ENCODE measurements around the gene PRCD. TPM values are rescaled to one million over a fixed set of nuclear protein-coding genes. Genes with fewer than 3 reads are reported as not detected.
"Not testable (repeated sequence)": the region's sequence is repeated elsewhere in the genome, so short reads cannot be mapped to it uniquely, and the experiment has no call there.

The PRCD gene
- total and polyA plus RNA-seq, 3 donors from 2014 or later: 3.2 to 4.6 (median 3.8) TPM

GRCh38 chr17:76554131-76554530, 14.3 kb downstream of the PRCD start:
- Histone ChIP-seq H3K36me3 (ENCODE audit: low read depth, missing control alignments) (no peaks in the 10 kb centered on the region), H3K27ac (peak overlapping the region in 1 of 2 donors; percentile 33), H3K9me3 (no peaks in the 10 kb centered on the region), H3K4me3 (no peak overlapping the region), H3K27me3 (no peaks in the 10 kb centered on the region), H3K4me1 (peaks cover 20% of the 10 kb centered on the region)
- TF ChIP-seq CTCF (IDR thresholded peaks at IDR 0.05) (no peak), POLR2A (IDR thresholded peaks at IDR 0.05) (no peak)
- peak; percentile 79 for DNase-seq
- 53 to 63% methylated on average over 6 of the region's 6 CpGs for WGBS, 2 donors
- intact Hi-C loops (cut with DNase I; ENCODE audit: low total_unique reads): no loop called here

- intact Hi-C loops (cut with DNase I; ENCODE audit: low total_unique reads): no loop called here
- H3K36me3 ChIP-seq (ENCODE audit: low read depth, missing control alignments): no peaks in the 10 kb centered on the region
- no peaks in the 10 kb centered on the region for H3K9me3 ChIP-seq
- peak overlapping the region; percentile 65 to 84 for H3K4me3 ChIP-seq
- 33 to 37% methylated on average over 30 of the region's 30 CpGs for WGBS, 2 donors
- peaks cover 32% of the 10 kb centered on the region for H3K4me1 ChIP-seq
- TF ChIP-seq POLR2A (IDR thresholded peaks at IDR 0.05) (no peak), CTCF (IDR thresholded peaks at IDR 0.05) (no peak)
- DNase-seq: no peak
- peak overlapping the region; percentile 90 to 94 for H3K27ac ChIP-seq
- no peaks in the 10 kb centered on the region for H3K27me3 ChIP-seq
Measured at GRCh38 chr17:76556765-76557367, 17.0 kb downstream of the PRCD start.

GRCh38 chr17:76557368-76558197, 17.7 kb downstream of the PRCD start:
- WGBS, 2 donors: 1% methylated on average over 52 to 55 of the region's 55 CpGs
- H3K27ac ChIP-seq: peak overlapping the region; percentile 90 to 94

GRCh38 chr17:76558198-76559095, 18.6 kb downstream of the PRCD start:
- no peak for DNase-seq
- no peaks in the 10 kb centered on the region for H3K9me3 ChIP-seq
- H3K36me3 ChIP-seq (ENCODE audit: low read depth, missing control alignments): no peaks in the 10 kb centered on the region
- peaks cover 38% of the 10 kb centered on the region for H3K4me1 ChIP-seq
- peak overlapping the region; percentile 65 to 84 for H3K4me3 ChIP-seq
- TF ChIP-seq CTCF (IDR thresholded peaks at IDR 0.05) (peak in 2 of 3 experiments; percentile 38 to 45), POLR2A (IDR thresholded peaks at IDR 0.05) (no peak)
- no peaks in the 10 kb centered on the region for H3K27me3 ChIP-seq
- H3K27ac ChIP-seq: peak overlapping the region; percentile 90 to 94
- intact Hi-C loops (cut with DNase I; ENCODE audit: low total_unique reads): no loop called here
- WGBS, 2 donors: 0 to 1% methylated on average over 14 of the region's 14 CpGs

More at GRCh38 chr17:76557368-76558197, 17.7 kb downstream of the PRCD start:
- peak; percentile 97 for DNase-seq
- TF ChIP-seq POLR2A (IDR thresholded peaks at IDR 0.05) (peak; percentile 13), CTCF (IDR thresholded peaks at IDR 0.05) (peak; percentile 33 to 65 (median 63))
- intact Hi-C loops (cut with DNase I; ENCODE audit: low total_unique reads): no loop called here
- Histone ChIP-seq H3K4me1 (peaks cover 36% of the 10 kb centered on the region), H3K36me3 (ENCODE audit: low read depth, missing control alignments) (no peaks in the 10 kb centered on the region), H3K9me3 (no peaks in the 10 kb centered on the region), H3K4me3 (peak overlapping the region; percentile 65 to 84), H3K27me3 (no peaks in the 10 kb centered on the region)

- H3K4me3 ChIP-seq; H3K9me3 ChIP-seq; H3K27ac ChIP-seq; intact Hi-C loops (cut with DNase I; ENCODE audit: low total_unique reads); DNase-seq; H3K27me3 ChIP-seq; H3K36me3 ChIP-seq (ENCODE audit: low read depth, missing control alignments): not testable (repeated sequence)
- 82% methylated on average over 7 of the region's 7 CpGs for WGBS, 2 donors
- H3K4me1 ChIP-seq: peaks cover 33% of the 10 kb centered on the region
Measured at GRCh38 chr17:76559460-76559859, 19.6 kb downstream of the PRCD start.

Measured in testis (tissue), 3 donors.